Muscle of arm (tissue), 12 donors: ENCODE results near the gene THADA. TPM values are rescaled to one million over a fixed set of nuclear protein-coding genes. Genes with fewer than 3 reads are reported as not detected.

ENCODE experiments used
- DNase-seq: peaks from one replicate; pipeline ENCODE4 v3.0.0-alpha.2; 2013
- polyA plus RNA-seq, 12 donors: library from polyadenylated mRNA; unstranded; fragments of 120-200 nt; gene quantifications; one replicate each; pipeline ENCODE4 v1.2.1, GENCODE V29; 2013; ENCODE audit not compliant: insufficient read length in 12 of 12

Gene THADA
- polyA plus RNA-seq, 12 donors: 15.4 to 40.4 (median 21.8) TPM; not detected in 1

- peak; percentile 79 for DNase-seq
Measured at GRCh38 chr2:43225788-43226557, 369.9 kb downstream of the THADA start.

- peak; percentile 65 for DNase-seq
Measured at GRCh38 chr2:43225093-43225787, 370.6 kb downstream of the THADA start.

GRCh38 chr2:43224571-43225092 is 371.2 kb downstream of the THADA start:
- no peak for DNase-seq

GRCh38 chr2:43224131-43224570 is 371.7 kb downstream of the THADA start:
- DNase-seq: peak; percentile 66

GRCh38 chr2:43223521-43224001 is 372.3 kb downstream of the THADA start:
- DNase-seq: no peak

- peak; percentile 33 for DNase-seq
Measured at GRCh38 chr2:43222475-43223309, 373.1 kb downstream of the THADA start.

GRCh38 chr2:43221763-43222474 is 373.9 kb downstream of the THADA start:
- DNase-seq: peak; percentile 96

GRCh38 chr2:43221124-43221762 is 374.6 kb downstream of the THADA start:
- DNase-seq: peak; percentile 85

- no peak for DNase-seq
Measured at GRCh38 chr2:43220760-43221123, 375.1 kb downstream of the THADA start.

- DNase-seq: peak; percentile 49
Measured at GRCh38 chr2:43220229-43220751, 375.5 kb downstream of the THADA start.

GRCh38 chr2:43219383-43220228 is 376.2 kb downstream of the THADA start:
- peak; percentile 78 for DNase-seq

GRCh38 chr2:43218702-43219382 is 377.0 kb downstream of the THADA start:
- DNase-seq: peak; percentile 42

- peak; percentile 49 for DNase-seq
Measured at GRCh38 chr2:43218155-43218701, 377.6 kb downstream of the THADA start.

- no peak for DNase-seq
Measured at GRCh38 chr2:43217228-43218154, 378.3 kb downstream of the THADA start.

- no peak for DNase-seq
Measured at GRCh38 chr2:43216629-43217028, 379.2 kb downstream of the THADA start.

GRCh38 chr2:43215673-43216255 is 380.1 kb downstream of the THADA start:
- DNase-seq: no peak

GRCh38 chr2:43214253-43214652 is 381.6 kb downstream of the THADA start:
- DNase-seq: no peak
